HL-60 (cell line): ENCODE results near the gene QPCT.

Experiments used
- CTCF ChIP-seq: IDR thresholded peaks from one replicate; pipeline ENCODE4 v1.5.1; 2011; ENCODE audit warnings: low read length, control low read depth, inconsistent platforms; ENCODE audit not compliant: insufficient read depth
- GABPA ChIP-seq: IDR thresholded peaks from 2 replicates; pipeline ENCODE4 v1.6.1; 2012; ENCODE audit warnings: low read depth
- POLR2AphosphoS5 ChIP-seq: IDR thresholded peaks from 2 replicates; pipeline ENCODE4 v1.6.1; 2012; ENCODE audit warnings: low read depth
- REST ChIP-seq: IDR thresholded peaks from 2 replicates; pipeline ENCODE4 v1.6.1; 2012; ENCODE audit warnings: low read depth; ENCODE audit not compliant: insufficient replicate concordance

- no peak for TF ChIP-seq CTCF
- TF ChIP-seq REST: no peak
- TF ChIP-seq POLR2AphosphoS5: no peak
- TF ChIP-seq GABPA: no peak
Observed at GRCh38 chr2:37323176-37323780, 21.2 kb upstream of the QPCT start.
